Measurements from ENCODE around the gene TSKU.

DNA sequence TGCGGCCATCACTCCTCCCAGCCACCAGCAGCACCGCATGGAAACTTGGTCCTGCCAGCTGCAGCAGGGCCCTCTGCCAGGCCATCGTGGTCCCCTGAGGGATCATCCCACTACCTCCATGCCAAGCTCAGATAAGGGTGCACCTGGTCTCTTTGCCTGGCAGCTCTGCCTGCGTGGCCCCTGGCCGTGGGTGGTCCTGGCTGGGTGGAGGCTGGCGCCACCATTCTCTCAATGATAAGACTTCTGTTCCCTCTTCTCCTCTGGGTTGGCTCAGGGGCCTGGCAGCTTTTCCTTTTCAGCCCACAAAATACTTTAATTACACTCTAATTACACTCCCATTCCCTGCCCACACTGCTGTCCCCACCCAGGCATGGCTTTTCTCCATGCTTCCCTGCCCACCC is 26.8 kb upstream of the TSKU start:
- no peak for TF ChIP-seq POLR2A (IDR thresholded peaks at IDR 0.05; ENCODE audit: low read length)
- no peak for TF ChIP-seq GATA1 (IDR thresholded peaks at IDR 0.05; ENCODE audit: low read depth, low read length)
